Activated naive CD4-positive, alpha-beta T cell treated with anti-CD3 and anti-CD28 coated beads for 36 hours (primary cell): ENCODE data around the gene IL17RE. TPM values are rescaled to one million over a fixed set of nuclear protein-coding genes. Genes with fewer than 3 reads are reported as not detected.
"Not testable (repeated sequence)": the region's sequence is repeated elsewhere in the genome, so short reads cannot be mapped to it uniquely, and the experiment has no call there.

Experiments
- CTCF ChIA-PET: fragments of 350-600 bp; sonication (Branson Sonifier 250); formaldehyde crosslinking; loops from one replicate; lab custom pipeline; 2021; ENCODE audit warnings: antibody characterized with exemption; lab: Charles Lee
- DNase-seq: peaks from one replicate; pipeline ENCODE4 v3.0.0-alpha.2; 2020
- H3K27ac Mint-ChIP-seq: one replicate; pipeline ENCODE4 v1.8.0; 2021; ENCODE audit warnings: mild to moderate bottlenecking, mixed read lengths
- H3K27me3 Mint-ChIP-seq: one replicate; pipeline ENCODE4 v1.8.0; 2021; ENCODE audit warnings: low read depth, mixed read lengths
- H3K36me3 Mint-ChIP-seq: one replicate; pipeline ENCODE4 v1.8.0; 2021; ENCODE audit warnings: low read depth, mixed read lengths
- H3K4me1 Mint-ChIP-seq: one replicate; pipeline ENCODE4 v1.8.0; 2021; ENCODE audit warnings: low read depth, mixed read lengths
- H3K4me3 Mint-ChIP-seq: one replicate; pipeline ENCODE4 v1.8.0; 2021; ENCODE audit warnings: mild to moderate bottlenecking, moderate library complexity, mixed read lengths
- H3K9me3 Mint-ChIP-seq: one replicate; pipeline ENCODE4 v1.8.0; 2021; ENCODE audit warnings: mixed read lengths
- intact Hi-C: fragments of 100-400 bp; cut with micrococcal nuclease; formaldehyde crosslinking; loops from one replicate; pipeline ENCODE4 v1.15.1; 2023
- total RNA-seq, 2 experiments: library from RNA; stranded (reverse); gene quantifications; one replicate each; pipeline ENCODE4 v1.2.3, GENCODE V29; 2021

IL17RE gene
- total RNA-seq, 2 experiments from 2014 or later = 0.24 to 0.25 TPM

- no peaks in the 10 kb centered on the region for H3K27me3 Mint-ChIP-seq
- no peaks in the 10 kb centered on the region for H3K9me3 Mint-ChIP-seq
- intact Hi-C loops = loop anchor here (1.0 to 5.0 kb wide), 5 partner anchors 88 to 580 kb away; partner anchors contain the start of genes BRPF1, RPUSD3 and SETD5
- H3K27ac Mint-ChIP-seq = peak overlapping the region; percentile 85
- H3K36me3 Mint-ChIP-seq = peaks cover 3% of the 10 kb centered on the region
- CTCF ChIA-PET = interaction anchor here (0.6 to 3.5 kb wide), 31 partner anchors 10 to 389 kb away, joined by 3 to 19 read pairs (median 4); partner anchors contain the start of genes EMC3, FANCD2, IL17RC and IL17RE
- peak overlapping the region; percentile 90 for H3K4me3 Mint-ChIP-seq
- DNase-seq = no peak
- peaks cover 28% of the 10 kb centered on the region for H3K4me1 Mint-ChIP-seq
These were observed 29.8 kb downstream of the IL17RE start for GRCh38 chr3:9932535-9932842.

GRCh38 chr3:9932843-9933560 lies 30.4 kb downstream of the IL17RE start:
- peaks cover 28% of the 10 kb centered on the region for H3K4me1 Mint-ChIP-seq
- peak; percentile 92 for DNase-seq
- H3K4me3 Mint-ChIP-seq = peak overlapping the region; percentile 90
- peaks cover 5% of the 10 kb centered on the region for H3K36me3 Mint-ChIP-seq
- peak overlapping the region; percentile 85 for H3K27ac Mint-ChIP-seq
- no peaks in the 10 kb centered on the region for H3K9me3 Mint-ChIP-seq
- CTCF ChIA-PET = interaction anchor here (0.5 to 3.5 kb wide), 35 partner anchors 9 to 389 kb away, joined by 3 to 19 read pairs (median 4); partner anchors contain the start of genes EMC3, FANCD2, IL17RC and IL17RE
- intact Hi-C loops = loop anchor here (1.0 to 5.0 kb wide), 15 partner anchors 13 to 581 kb away; partner anchors contain the start of genes BRK1, BRPF1, FANCD2 and JAGN1
- H3K27me3 Mint-ChIP-seq = no peaks in the 10 kb centered on the region

DNA sequence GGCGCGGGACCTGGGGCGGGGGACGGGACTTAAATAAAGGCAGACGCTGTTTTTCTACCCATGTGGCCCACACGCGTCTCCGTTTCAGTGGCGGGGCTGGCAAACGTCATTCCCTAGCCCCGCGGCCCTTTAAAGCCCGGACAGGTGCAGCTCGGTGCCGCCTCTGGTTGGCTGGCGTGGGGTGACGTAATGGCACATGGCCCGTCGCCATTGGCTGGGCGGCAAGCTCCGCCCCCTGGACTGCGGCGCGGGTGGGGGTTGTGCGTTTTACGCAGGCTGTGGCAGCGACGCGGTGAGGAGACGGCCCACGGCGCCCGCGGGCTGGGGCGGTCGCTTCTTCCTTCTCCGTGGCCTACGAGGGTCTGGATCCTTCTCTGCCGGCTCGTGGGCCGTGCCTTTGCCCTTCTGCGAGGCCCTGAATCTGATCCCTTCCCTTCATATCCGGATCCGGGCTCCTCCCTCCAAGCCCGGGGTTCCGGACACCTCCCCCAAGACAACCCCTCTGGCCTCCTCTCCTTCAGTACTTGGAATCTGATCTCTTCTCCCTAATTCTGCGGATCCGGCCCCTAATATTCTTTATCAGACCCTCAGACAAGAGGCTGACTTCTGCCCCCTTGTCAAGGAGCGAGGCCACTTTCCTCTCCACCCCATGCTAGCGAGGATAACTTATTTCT lies 31.1 kb downstream of the IL17RE start, which contains the start of gene CRELD1:
TSS of gene CRELD1 (plus strand) at position 274 of the 674 bp plus-strand sequence. CDS start 605 bp downstream, outside the sequence.
- Mint-ChIP-seq H3K36me3 (peaks cover 5% of the 10 kb centered on the region), H3K4me3 (peak within 1 kb of the TSS; percentile 90), H3K27me3 (no peaks in the 10 kb centered on the region), H3K9me3 (no peaks in the 10 kb centered on the region), H3K4me1 (peaks cover 29% of the 10 kb centered on the region), H3K27ac (peak within 1 kb of the TSS; percentile 90)
- CTCF ChIA-PET = interaction anchor here (0.5 to 3.5 kb wide), 19 partner anchors 9 to 387 kb away, joined by 3 to 18 read pairs (median 4); partner anchors contain the start of genes EMC3, IL17RE, JAGN1 and PRRT3
- intact Hi-C loops = loop anchor here (1.0 to 5.0 kb wide), 14 partner anchors 13 to 581 kb away; partner anchors contain the start of genes BRK1, BRPF1, FANCD2 and JAGN1
- DNase-seq = peak; percentile 96

DNA sequence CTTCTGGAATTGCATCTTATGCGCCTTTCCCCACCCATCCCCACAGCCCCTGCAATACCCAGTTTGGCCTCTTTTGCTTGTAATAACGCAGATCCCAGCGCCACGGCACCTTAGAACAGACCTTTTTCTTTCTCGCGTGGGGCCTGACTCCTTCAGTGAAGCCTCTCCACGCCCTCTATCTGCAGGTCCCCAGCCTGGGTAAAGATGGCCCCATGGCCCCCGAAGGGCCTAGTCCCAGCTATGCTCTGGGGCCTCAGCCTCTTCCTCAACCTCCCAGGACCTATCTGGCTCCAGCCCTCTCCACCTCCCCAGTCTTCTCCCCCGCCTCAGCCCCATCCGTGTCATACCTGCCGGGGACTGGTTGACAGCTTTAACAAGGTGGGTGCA lies 31.6 kb downstream of the IL17RE start:
- no peaks in the 10 kb centered on the region for H3K27me3 Mint-ChIP-seq
- peaks cover 5% of the 10 kb centered on the region for H3K36me3 Mint-ChIP-seq
- H3K27ac Mint-ChIP-seq = peak overlapping the region; percentile 90
- H3K9me3 Mint-ChIP-seq = no peaks in the 10 kb centered on the region
- peaks cover 29% of the 10 kb centered on the region for H3K4me1 Mint-ChIP-seq
- intact Hi-C loops = loop anchor here (5.0 kb wide), 2 partner anchors 202 to 582 kb away; partner anchors contain the start of gene BRPF1
- H3K4me3 Mint-ChIP-seq = peak overlapping the region; percentile 90
- DNase-seq = peak; percentile 35
- CTCF ChIA-PET = interaction anchor here (0.6 to 3.4 kb wide), 6 partner anchors 12 to 85 kb away, joined by 3 to 14 read pairs (median 6); partner anchors contain the start of genes EMC3 and JAGN1

- no peaks in the 10 kb centered on the region for H3K9me3 Mint-ChIP-seq
These were observed 32.3 kb downstream of the IL17RE start for GRCh38 chr3:9934993-9935392.

GRCh38 chr3:9935966-9936510 lies 33.4 kb downstream of the IL17RE start:
- intact Hi-C loops = no loop called here
- CTCF ChIA-PET = interaction anchor here (0.5 to 1.9 kb wide), 3 partner anchors 8 to 16 kb away, joined by 3 to 9 read pairs (median 9); no protein-coding TSS in a partner anchor
- no peak overlapping the region for H3K4me3 Mint-ChIP-seq
- no peak overlapping the region for H3K27ac Mint-ChIP-seq
- H3K9me3 Mint-ChIP-seq = no peaks in the 10 kb centered on the region
- no peaks in the 10 kb centered on the region for H3K27me3 Mint-ChIP-seq
- peaks cover 29% of the 10 kb centered on the region for H3K4me1 Mint-ChIP-seq
- no peak for DNase-seq
- peaks cover 5% of the 10 kb centered on the region for H3K36me3 Mint-ChIP-seq

More at GRCh38 chr3:9934993-9935392, 32.3 kb downstream of the IL17RE start:
- Mint-ChIP-seq H3K27ac (peak overlapping the region; percentile 57), H3K27me3 (no peaks in the 10 kb centered on the region), H3K4me3 (peak overlapping the region; percentile 90), H3K4me1 (peaks cover 29% of the 10 kb centered on the region), H3K36me3 (peaks cover 5% of the 10 kb centered on the region)
- DNase-seq = peak; percentile 16
- intact Hi-C loops = loop anchor here (5.0 kb wide), 2 partner anchors 203 to 583 kb away; partner anchors contain the start of gene BRPF1
- CTCF ChIA-PET = interaction anchor here (0.6 to 1.9 kb wide), 5 partner anchors 9 to 321 kb away, joined by 3 to 9 read pairs (median 4); no protein-coding TSS in a partner anchor

GRCh38 chr3:9937486-9938238 lies 35.0 kb downstream of the IL17RE start:
- Mint-ChIP-seq H3K27ac (no peak overlapping the region), H3K4me3 (no peak overlapping the region), H3K4me1 (peaks cover 22% of the 10 kb centered on the region), H3K9me3 (no peaks in the 10 kb centered on the region), H3K36me3 (peaks cover 8% of the 10 kb centered on the region), H3K27me3 (no peaks in the 10 kb centered on the region)
- no peak for DNase-seq
- intact Hi-C loops = no loop called here
- CTCF ChIA-PET = no interaction called here

GRCh38 chr3:9938966-9939365 lies 36.3 kb downstream of the IL17RE start:
- peaks cover 20% of the 10 kb centered on the region for H3K4me1 Mint-ChIP-seq
- H3K27me3 Mint-ChIP-seq = no peaks in the 10 kb centered on the region
- no peak overlapping the region for H3K27ac Mint-ChIP-seq
- peaks cover 8% of the 10 kb centered on the region for H3K36me3 Mint-ChIP-seq
- H3K9me3 Mint-ChIP-seq = no peaks in the 10 kb centered on the region
- CTCF ChIA-PET = interaction anchor here (0.7 kb wide), 1 partner anchor 45 kb away, joined by 3 read pairs; no protein-coding TSS in a partner anchor
- DNase-seq = no peak
- no peak overlapping the region for H3K4me3 Mint-ChIP-seq
- intact Hi-C loops = no loop called here

GRCh38 chr3:9939906-9940305 lies 37.3 kb downstream of the IL17RE start:
- H3K27me3 Mint-ChIP-seq, intact Hi-C loops, H3K27ac Mint-ChIP-seq, H3K9me3 Mint-ChIP-seq, CTCF ChIA-PET, H3K36me3 Mint-ChIP-seq, H3K4me3 Mint-ChIP-seq, DNase-seq: not testable (repeated sequence)
- peaks cover 10% of the 10 kb centered on the region for H3K4me1 Mint-ChIP-seq

DNA sequence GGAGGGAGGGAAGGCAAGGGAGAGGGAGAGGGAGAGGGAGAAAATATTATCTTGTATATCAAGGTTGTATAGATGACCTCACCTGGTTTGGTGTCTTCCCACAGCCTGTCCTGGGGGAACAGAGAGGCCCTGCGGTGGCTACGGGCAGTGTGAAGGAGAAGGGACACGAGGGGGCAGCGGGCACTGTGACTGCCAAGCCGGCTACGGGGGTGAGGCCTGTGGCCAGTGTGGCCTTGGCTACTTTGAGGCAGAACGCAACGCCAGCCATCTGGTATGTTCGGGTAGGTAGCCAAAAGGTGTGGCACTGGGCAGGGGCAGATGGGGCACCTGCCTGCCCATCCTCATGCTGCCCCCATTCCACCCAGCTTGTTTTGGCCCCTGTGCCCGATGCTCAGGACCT lies 38.1 kb downstream of the IL17RE start:
- Mint-ChIP-seq H3K27ac (no peak overlapping the region), H3K9me3 (no peaks in the 10 kb centered on the region), H3K4me1 (peaks cover 2% of the 10 kb centered on the region), H3K4me3 (no peak overlapping the region), H3K27me3 (no peaks in the 10 kb centered on the region), H3K36me3 (peaks cover 9% of the 10 kb centered on the region)
- intact Hi-C loops = no loop called here
- no peak for DNase-seq
- CTCF ChIA-PET = no interaction called here

DNA sequence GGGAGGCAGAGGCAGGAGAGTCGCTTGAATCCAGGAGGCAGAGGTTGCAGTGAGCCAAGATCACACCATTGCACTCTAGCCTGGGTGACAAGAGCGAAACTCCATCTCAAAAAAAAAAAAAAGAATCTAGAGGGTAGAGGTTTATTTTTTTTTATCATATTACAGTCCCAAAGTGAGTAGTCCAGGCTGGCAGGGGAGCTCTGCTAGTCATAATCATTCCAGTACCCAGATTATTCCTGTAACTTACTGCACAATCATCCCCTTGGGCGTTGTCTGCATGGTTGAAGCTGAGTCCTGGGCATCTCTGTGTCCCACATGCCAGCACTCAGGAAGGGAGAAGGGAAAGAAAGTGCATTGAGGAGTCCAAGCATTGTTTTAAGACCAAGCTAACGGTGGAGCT lies 39.5 kb downstream of the IL17RE start:
- no peaks in the 10 kb centered on the region for H3K27me3 Mint-ChIP-seq
- H3K4me1 Mint-ChIP-seq = peaks cover 4% of the 10 kb centered on the region
- no peaks in the 10 kb centered on the region for H3K9me3 Mint-ChIP-seq
- no peak overlapping the region for H3K27ac Mint-ChIP-seq
- no peak for DNase-seq
- H3K36me3 Mint-ChIP-seq = peaks cover 11% of the 10 kb centered on the region
- intact Hi-C loops = no loop called here
- CTCF ChIA-PET = interaction anchor here (0.7 to 2.0 kb wide), 3 partner anchors 10 to 46 kb away, joined by 3 to 15 read pairs (median 3); partner anchors contain the start of gene PRRT3
- H3K4me3 Mint-ChIP-seq = no peak overlapping the region
